ENCODE measurements around the gene FOXA3. TPM values are rescaled to one million over a fixed set of nuclear protein-coding genes. Genes with fewer than 3 reads are reported as not detected.
A peak's percentile ranks its signal among the peaks of the same experiment; 100 is the strongest.

The FOXA3 gene
- total RNA-seq, 4 donors from 2014 or later = 0.42 TPM; not detected in 3

- TF ChIP-seq CTCF (IDR thresholded peaks at IDR 0.05) (no peak), EP300 (IDR thresholded peaks at IDR 0.05) (no peak), POLR2AphosphoS5 (IDR thresholded peaks at IDR 0.05) (no peak), POLR2A (IDR thresholded peaks at IDR 0.05) (no peak)
- 54% methylated on average over 8 of the region's 8 CpGs; no CpG with 5 or more reads in 1 of the 2 donors for WGBS, 2 donors (ENCODE audit: low coverage in 1 of 2)
- H3K36me3 ChIP-seq = peaks cover 0 to 82% of the 10 kb centered on the region in 2 donors
- no peaks in the 10 kb centered on the region for H3K9me3 ChIP-seq
- H3K27ac ChIP-seq = no peak overlapping the region
- H3K27me3 ChIP-seq = peaks cover 4% of the 10 kb centered on the region
- peaks cover 0 to 23% (median 5%) of the 10 kb centered on the region in 3 donors for H3K4me1 ChIP-seq
- no peak overlapping the region for H3K4me3 ChIP-seq
- ATAC-seq = no peak
These were observed 43.0 kb upstream of the FOXA3 start for GRCh38 chr19:45821103-45821521.

GRCh38 chr19:45821570-45821969 lies 42.6 kb upstream of the FOXA3 start:
- no peaks in the 10 kb centered on the region for H3K27me3 ChIP-seq
- H3K9me3 ChIP-seq = no peaks in the 10 kb centered on the region
- 62 to 70% methylated on average over 3 to 4 of the region's 10 CpGs for WGBS, 2 donors (ENCODE audit: low coverage in 1 of 2)
- H3K4me1 ChIP-seq = peaks cover 0 to 19% (median 4%) of the 10 kb centered on the region in 3 donors
- ATAC-seq = no peak
- H3K36me3 ChIP-seq = peaks cover 0 to 86% of the 10 kb centered on the region in 2 donors
- H3K4me3 ChIP-seq = no peak overlapping the region
- TF ChIP-seq EP300 (IDR thresholded peaks at IDR 0.05) = no peak
- TF ChIP-seq CTCF (IDR thresholded peaks at IDR 0.05) = no peak
- no peak for TF ChIP-seq POLR2A (IDR thresholded peaks at IDR 0.05)
- TF ChIP-seq POLR2AphosphoS5 (IDR thresholded peaks at IDR 0.05) = no peak
- H3K27ac ChIP-seq = no peak overlapping the region

GRCh38 chr19:45822716-45823115 lies 41.4 kb upstream of the FOXA3 start:
- ATAC-seq = no peak
- no CpG with 5 or more reads among the region's 5 CpGs for WGBS, 2 donors (ENCODE audit: low coverage in 1 of 2)
- peaks cover 0 to 13% (median 4%) of the 10 kb centered on the region in 3 donors for H3K4me1 ChIP-seq
- H3K27me3 ChIP-seq = no peaks in the 10 kb centered on the region
- no peak overlapping the region for H3K27ac ChIP-seq
- H3K36me3 ChIP-seq = peaks cover 0 to 95% of the 10 kb centered on the region in 2 donors
- TF ChIP-seq POLR2A (IDR thresholded peaks at IDR 0.05) (no peak), CTCF (IDR thresholded peaks at IDR 0.05) (no peak), POLR2AphosphoS5 (IDR thresholded peaks at IDR 0.05) (no peak), EP300 (IDR thresholded peaks at IDR 0.05) (no peak)
- H3K9me3 ChIP-seq = no peaks in the 10 kb centered on the region
- no peak overlapping the region for H3K4me3 ChIP-seq

- H3K27ac ChIP-seq = no peak overlapping the region
- no peak for TF ChIP-seq CTCF (IDR thresholded peaks at IDR 0.05)
- no peak for TF ChIP-seq POLR2AphosphoS5 (IDR thresholded peaks at IDR 0.05)
- no peak for TF ChIP-seq EP300 (IDR thresholded peaks at IDR 0.05)
- no peak for TF ChIP-seq POLR2A (IDR thresholded peaks at IDR 0.05)
- ATAC-seq = no peak
- peaks cover 0 to 13% (median 4%) of the 10 kb centered on the region in 3 donors for H3K4me1 ChIP-seq
- no peaks in the 10 kb centered on the region for H3K9me3 ChIP-seq
- no peaks in the 10 kb centered on the region for H3K27me3 ChIP-seq
- no peak overlapping the region for H3K4me3 ChIP-seq
- peaks cover 0 to 95% of the 10 kb centered on the region in 2 donors for H3K36me3 ChIP-seq
- WGBS, 2 donors (ENCODE audit: low coverage in 1 of 2) = no CpG with 5 or more reads among the region's 12 CpGs
These were observed 40.9 kb upstream of the FOXA3 start for GRCh38 chr19:45823182-45823581.

GRCh38 chr19:45824041-45824471 lies 40.1 kb upstream of the FOXA3 start:
- Histone ChIP-seq H3K9me3 (no peaks in the 10 kb centered on the region), H3K4me1 (peaks cover 0 to 13% (median 4%) of the 10 kb centered on the region in 3 donors), H3K4me3 (no peak overlapping the region), H3K36me3 (peaks cover 0 to 97% of the 10 kb centered on the region in 2 donors), H3K27ac (no peak overlapping the region), H3K27me3 (no peaks in the 10 kb centered on the region)
- 22% methylated on average over 3 of the region's 12 CpGs; no CpG with 5 or more reads in 1 of the 2 donors for WGBS, 2 donors (ENCODE audit: low coverage in 1 of 2)
- TF ChIP-seq POLR2A (IDR thresholded peaks at IDR 0.05) = no peak
- ATAC-seq = peak; percentile 47

Measured in gastroesophageal sphincter (tissue), 4 donors.